NCI-H2227 treated with DMSO at 0.1 percent for 48 hours (cell line): ENCODE measurements around the gene RAD51B.

Source experiments
- DNase-seq: peaks from one replicate; lab custom pipeline; 2025; lab: John Stamatoyannopoulos, UW

The RAD51B gene

GRCh38 chr14:68551045-68551683, 731.6 kb downstream of the RAD51B start:
- no peak for DNase-seq

GRCh38 chr14:68552075-68552474, 732.5 kb downstream of the RAD51B start:
- DNase-seq, result no peak

- DNase-seq, result no peak
Observed at GRCh38 chr14:68552602-68553001, 733.0 kb downstream of the RAD51B start.

GRCh38 chr14:68553311-68553710, 733.7 kb downstream of the RAD51B start:
- DNase-seq, result no peak

GRCh38 chr14:68554231-68554630, 734.7 kb downstream of the RAD51B start:
- no peak for DNase-seq

GRCh38 chr14:68556253-68556652, 736.7 kb downstream of the RAD51B start:
- no peak for DNase-seq

GRCh38 chr14:68557648-68558047, 738.1 kb downstream of the RAD51B start:
- DNase-seq, result no peak

- DNase-seq, result no peak
Observed at GRCh38 chr14:68558096-68558495, 738.5 kb downstream of the RAD51B start.

GRCh38 chr14:68559949-68560348, 740.4 kb downstream of the RAD51B start:
- no peak for DNase-seq

GRCh38 chr14:68561531-68562007, 742.0 kb downstream of the RAD51B start:
- DNase-seq, result no peak

GRCh38 chr14:68562911-68563250, 743.3 kb downstream of the RAD51B start:
- no peak for DNase-seq

GRCh38 chr14:68563251-68564131, 743.9 kb downstream of the RAD51B start:
- DNase-seq, result no peak

GRCh38 chr14:68564191-68564825, 744.7 kb downstream of the RAD51B start:
- no peak for DNase-seq

- no peak for DNase-seq
Observed at GRCh38 chr14:68564826-68565759, 745.5 kb downstream of the RAD51B start.

GRCh38 chr14:68566075-68566474, 746.5 kb downstream of the RAD51B start:
- DNase-seq, result no peak

- DNase-seq, result no peak
Observed at GRCh38 chr14:68568907-68569897, 749.6 kb downstream of the RAD51B start.

- DNase-seq, result no peak
Observed at GRCh38 chr14:68569970-68570409, 750.4 kb downstream of the RAD51B start.

- no peak for DNase-seq
Observed at GRCh38 chr14:68571114-68571591, 751.6 kb downstream of the RAD51B start.

- no peak for DNase-seq
Observed at GRCh38 chr14:68571928-68572525, 752.4 kb downstream of the RAD51B start.

GRCh38 chr14:68573126-68573525, 753.5 kb downstream of the RAD51B start:
- DNase-seq, result no peak
